Nephron (organoid): ENCODE results near the gene TACC2.

Experiments used
- H3K27ac Mint-ChIP-seq, 3 experiments: 2 replicates each; pipeline ENCODE4 v1.8.0; 2020; ENCODE audit warnings: mixed read lengths in 3 of 3, mild to moderate bottlenecking in 2 of 3, moderate library complexity in 1 of 3
- H3K27me3 Mint-ChIP-seq: 2 replicates; pipeline ENCODE4 v1.8.0; 2021; ENCODE audit warnings: low read depth, mild to moderate bottlenecking, moderate library complexity, mixed read lengths
- H3K36me3 Mint-ChIP-seq: 2 replicates; pipeline ENCODE4 v1.8.0; 2020; ENCODE audit warnings: low read depth, mixed read lengths
- H3K4me1 Mint-ChIP-seq: 2 replicates; pipeline ENCODE4 v1.8.0; 2020; ENCODE audit warnings: mixed read lengths
- H3K4me3 Mint-ChIP-seq, 3 experiments: 2 replicates each; pipeline ENCODE4 v1.8.0; 2020; ENCODE audit warnings: mild to moderate bottlenecking in 3 of 3, mixed read lengths in 3 of 3, moderate library complexity in 2 of 3
- H3K9me3 Mint-ChIP-seq: 2 replicates; pipeline ENCODE4 v1.8.0; 2020; ENCODE audit warnings: mixed read lengths
- TF ChIP-seq, protein P1 (sequence below), 3 experiments: fragments of 200-600 bp; sonication (generic); IDR thresholded peaks; one replicate each; pipeline ENCODE4 v1.5.0; 2021; ENCODE audit warnings: antibody characterized with exemption in 3 of 3; ENCODE audit not compliant: unreplicated experiment in 3 of 3

The TACC2 gene

DNA sequence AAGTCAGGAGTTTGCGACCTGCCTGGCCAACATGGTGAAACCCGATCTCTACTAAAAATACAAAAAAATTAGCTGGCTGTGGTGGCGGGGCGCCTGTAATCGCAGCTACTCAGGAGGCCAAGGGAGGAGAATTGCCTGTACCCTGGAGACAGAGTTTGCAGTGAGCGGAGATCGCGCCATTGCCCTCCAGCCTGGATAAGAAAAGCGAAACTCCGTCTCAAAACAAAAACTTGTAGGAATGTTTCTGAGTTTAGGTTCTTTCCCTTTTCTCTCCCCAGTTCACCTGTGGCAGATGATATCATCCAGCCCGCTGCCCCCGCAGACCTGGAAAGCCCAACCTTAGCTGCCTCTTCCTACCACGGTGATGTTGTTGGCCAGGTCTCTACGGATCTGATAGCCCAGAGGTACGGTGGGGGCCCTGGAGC lies 143.4 kb downstream of the TACC2 start:
- no peak overlapping the region for H3K4me3 Mint-ChIP-seq
- H3K9me3 Mint-ChIP-seq: no peaks in the 10 kb centered on the region
- no peaks in the 10 kb centered on the region for H3K27me3 Mint-ChIP-seq
- peaks cover 10% of the 10 kb centered on the region for H3K36me3 Mint-ChIP-seq
- TF ChIP-seq, protein P1, sequence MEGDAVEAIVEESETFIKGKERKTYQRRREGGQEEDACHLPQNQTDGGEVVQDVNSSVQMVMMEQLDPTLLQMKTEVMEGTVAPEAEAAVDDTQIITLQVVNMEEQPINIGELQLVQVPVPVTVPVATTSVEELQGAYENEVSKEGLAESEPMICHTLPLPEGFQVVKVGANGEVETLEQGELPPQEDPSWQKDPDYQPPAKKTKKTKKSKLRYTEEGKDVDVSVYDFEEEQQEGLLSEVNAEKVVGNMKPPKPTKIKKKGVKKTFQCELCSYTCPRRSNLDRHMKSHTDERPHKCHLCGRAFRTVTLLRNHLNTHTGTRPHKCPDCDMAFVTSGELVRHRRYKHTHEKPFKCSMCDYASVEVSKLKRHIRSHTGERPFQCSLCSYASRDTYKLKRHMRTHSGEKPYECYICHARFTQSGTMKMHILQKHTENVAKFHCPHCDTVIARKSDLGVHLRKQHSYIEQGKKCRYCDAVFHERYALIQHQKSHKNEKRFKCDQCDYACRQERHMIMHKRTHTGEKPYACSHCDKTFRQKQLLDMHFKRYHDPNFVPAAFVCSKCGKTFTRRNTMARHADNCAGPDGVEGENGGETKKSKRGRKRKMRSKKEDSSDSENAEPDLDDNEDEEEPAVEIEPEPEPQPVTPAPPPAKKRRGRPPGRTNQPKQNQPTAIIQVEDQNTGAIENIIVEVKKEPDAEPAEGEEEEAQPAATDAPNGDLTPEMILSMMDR (IDR thresholded peaks at IDR 0.05; ENCODE audit: unreplicated experiment in 3 of 3): no peak
- H3K4me1 Mint-ChIP-seq: peaks cover 61% of the 10 kb centered on the region
- peak overlapping the region in 2 of 3 experiments; percentile 71 to 74 for H3K27ac Mint-ChIP-seq

DNA sequence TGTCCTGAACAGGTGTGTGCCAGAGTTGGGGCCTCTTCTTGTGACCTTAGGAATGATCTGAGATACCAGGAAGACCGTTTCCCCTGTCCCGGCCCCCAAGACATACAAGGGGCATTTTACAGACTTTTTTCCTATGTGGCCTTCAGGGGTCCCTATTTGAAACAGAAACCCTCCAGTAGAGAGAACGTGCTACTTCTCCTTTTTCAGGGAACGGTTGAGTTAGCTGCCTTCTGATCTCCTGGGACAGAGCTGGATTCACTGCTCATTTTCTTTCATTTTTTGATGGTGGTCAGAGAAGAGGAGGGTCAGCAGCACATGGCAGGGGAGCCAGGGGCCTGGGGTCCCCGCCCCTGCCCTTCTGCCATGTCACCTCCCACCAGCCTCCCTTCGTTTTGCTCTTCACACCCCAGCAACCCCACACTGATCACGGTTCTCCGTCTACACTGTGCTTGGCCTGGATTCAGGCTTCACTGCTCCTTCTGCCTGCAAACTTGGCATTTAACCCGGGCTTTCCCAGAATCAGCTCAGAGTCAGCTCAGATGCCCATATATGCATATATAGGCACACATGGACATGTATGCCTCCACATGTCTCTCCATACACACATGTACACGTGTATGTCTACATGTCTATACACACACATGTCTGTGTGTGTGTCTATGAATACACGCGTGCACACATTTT lies 144.1 kb downstream of the TACC2 start:
- no peaks in the 10 kb centered on the region for H3K27me3 Mint-ChIP-seq
- TF ChIP-seq, protein P1 (IDR thresholded peaks at IDR 0.05; ENCODE audit: unreplicated experiment in 3 of 3): no peak
- peak overlapping the region in 2 of 3 experiments; percentile 74 to 78 for H3K27ac Mint-ChIP-seq
- H3K36me3 Mint-ChIP-seq: peaks cover 15% of the 10 kb centered on the region
- H3K4me3 Mint-ChIP-seq: peak overlapping the region in 1 of 3 experiments; percentile 31
- no peaks in the 10 kb centered on the region for H3K9me3 Mint-ChIP-seq
- H3K4me1 Mint-ChIP-seq: peaks cover 58% of the 10 kb centered on the region

DNA sequence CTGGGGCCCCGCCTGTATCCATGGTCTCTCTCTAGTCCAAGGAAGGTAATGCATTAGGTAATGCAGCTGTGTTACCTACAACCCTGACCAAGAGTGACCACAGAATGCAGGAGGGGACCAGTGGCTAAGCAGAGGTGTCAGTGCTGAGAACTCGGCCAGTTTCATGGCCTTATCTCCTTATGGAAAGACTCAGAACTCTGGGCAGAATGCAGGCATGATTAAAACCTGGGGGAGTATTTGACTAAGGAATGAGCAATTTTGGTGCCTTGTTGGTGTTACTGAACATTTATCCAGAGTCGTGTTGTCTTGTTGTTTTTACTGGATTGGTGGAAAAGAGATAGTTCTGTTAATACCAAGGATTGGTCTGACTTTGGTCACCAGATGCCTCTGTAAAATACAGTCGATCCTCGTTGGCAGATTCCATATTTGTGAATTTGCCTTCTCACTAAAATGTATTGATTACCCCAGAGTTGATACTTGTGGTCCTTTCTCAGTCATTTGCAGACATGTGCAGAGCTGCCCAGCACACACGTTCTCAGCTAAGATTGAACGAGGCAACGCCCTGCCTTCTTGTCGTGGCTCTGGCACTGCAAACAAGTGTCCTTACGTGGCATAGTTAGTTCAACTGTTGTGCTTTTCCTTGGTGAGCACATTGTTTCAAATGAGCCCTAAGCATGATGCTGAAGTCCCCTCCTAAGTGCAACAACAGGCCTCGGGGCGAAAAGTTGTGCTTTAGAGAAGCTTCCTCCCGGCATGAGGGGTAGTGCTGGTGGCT lies 146.5 kb downstream of the TACC2 start:
- H3K27me3 Mint-ChIP-seq: peaks cover 7% of the 10 kb centered on the region
- TF ChIP-seq, protein P1 (IDR thresholded peaks at IDR 0.05; ENCODE audit: unreplicated experiment in 3 of 3): no peak
- H3K36me3 Mint-ChIP-seq: peaks cover 16% of the 10 kb centered on the region
- no peak overlapping the region for H3K4me3 Mint-ChIP-seq
- peaks cover 63% of the 10 kb centered on the region for H3K4me1 Mint-ChIP-seq
- peak overlapping the region in 2 of 3 experiments; percentile 39 to 56 for H3K27ac Mint-ChIP-seq
- no peaks in the 10 kb centered on the region for H3K9me3 Mint-ChIP-seq

DNA sequence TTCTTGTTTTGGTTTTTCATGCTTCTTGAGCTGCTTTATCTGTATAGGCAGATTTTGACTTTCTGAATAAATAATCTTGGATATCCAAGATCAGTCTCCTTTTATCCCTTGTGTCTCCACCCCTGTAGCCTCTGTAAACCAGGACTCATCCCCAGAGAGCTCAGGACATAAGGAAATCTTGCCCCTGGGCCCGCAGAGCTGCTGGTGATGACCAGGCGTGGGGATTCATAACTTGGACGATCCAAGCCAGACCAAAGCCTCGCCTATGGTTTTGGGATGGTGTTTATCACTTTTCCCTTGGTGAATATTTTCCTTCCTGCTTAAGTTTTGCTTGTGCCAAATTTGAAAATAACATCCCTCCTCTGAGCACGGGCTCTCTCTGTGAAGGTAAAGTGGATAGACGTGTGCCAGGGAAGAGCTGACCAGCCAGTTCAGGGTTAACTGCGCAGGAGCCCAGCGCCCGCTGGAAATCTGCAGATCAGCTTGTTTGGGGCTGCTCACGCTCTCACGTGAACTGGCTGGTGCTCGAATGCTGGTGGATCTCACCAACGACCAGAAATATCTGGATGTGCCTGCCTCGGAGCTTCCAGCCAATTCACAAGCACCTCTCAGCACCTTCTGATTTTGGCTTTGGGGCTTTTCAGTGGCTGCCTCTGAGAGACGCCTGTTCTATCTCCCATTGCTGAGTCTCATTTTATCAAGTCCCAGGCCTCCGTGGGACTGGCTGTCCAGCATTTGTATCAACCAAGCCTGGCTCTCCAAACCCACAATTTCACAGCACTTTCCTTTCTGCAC lies 150.1 kb downstream of the TACC2 start:
- TF ChIP-seq, protein P1 (IDR thresholded peaks at IDR 0.05; ENCODE audit: unreplicated experiment in 3 of 3): no peak
- Mint-ChIP-seq H3K27me3 (peaks cover 10% of the 10 kb centered on the region), H3K27ac (peak overlapping the region; percentile 14 to 52 (median 34)), H3K36me3 (peaks cover 18% of the 10 kb centered on the region), H3K9me3 (no peaks in the 10 kb centered on the region), H3K4me3 (no peak overlapping the region), H3K4me1 (peaks cover 66% of the 10 kb centered on the region)

DNA sequence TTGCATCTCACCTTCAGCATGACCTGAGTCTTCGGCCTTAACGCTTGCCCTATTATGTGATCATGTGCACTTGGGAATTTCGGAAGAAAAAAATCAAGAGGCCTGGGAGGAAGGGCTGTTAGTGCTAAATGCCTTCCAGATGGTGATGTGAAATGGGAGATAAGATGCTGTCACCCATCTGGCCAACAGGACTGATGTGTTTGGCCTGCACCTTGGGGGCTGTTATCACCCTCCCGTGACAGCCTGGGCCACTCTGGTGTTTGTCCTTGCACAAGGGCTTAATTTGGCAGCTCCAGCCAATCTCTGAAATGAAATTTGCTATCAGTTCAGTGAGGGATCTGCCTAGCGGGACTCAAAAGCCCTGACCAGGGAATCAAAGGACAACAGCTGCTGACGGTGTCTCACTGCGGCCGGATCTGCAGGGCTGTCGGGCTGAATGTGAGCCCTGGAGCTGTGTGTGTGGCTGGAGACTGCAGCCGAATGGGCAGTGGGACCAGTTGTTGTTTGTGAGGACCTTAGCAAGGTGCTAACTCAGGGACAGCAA lies 150.7 kb downstream of the TACC2 start:
- Mint-ChIP-seq H3K27ac (peak overlapping the region; percentile 14 to 52 (median 34)), H3K27me3 (peaks cover 10% of the 10 kb centered on the region), H3K9me3 (peaks cover 2% of the 10 kb centered on the region), H3K4me1 (peaks cover 71% of the 10 kb centered on the region), H3K36me3 (peaks cover 24% of the 10 kb centered on the region), H3K4me3 (no peak overlapping the region)
- TF ChIP-seq, protein P1 (IDR thresholded peaks at IDR 0.05; ENCODE audit: unreplicated experiment in 3 of 3): no peak
